WTC11 (cell line): ENCODE data around the gene SMPD1. TPM values are rescaled to one million over a fixed set of nuclear protein-coding genes. Genes with fewer than 3 reads are reported as not detected.

ENCODE experiments used
- ATAC-seq: fragments of 200-7000 bp; cut with Tn5 transposase; 2 replicates; pipeline ENCODE4 v1.10.0; 2021; ENCODE audit warnings: mild to moderate bottlenecking, moderate library complexity
- CTCF ChIA-PET: fragments of 300-600 bp; sonication (Branson Sonifier 250); formaldehyde crosslinking; loops from one replicate; lab custom pipeline; 2021; ENCODE audit warnings: antibody characterized with exemption; lab: Charles Lee
- POLR2A ChIA-PET: fragments of 350-600 bp; sonication (Branson Sonifier 250); formaldehyde crosslinking; loops from one replicate; lab custom pipeline; 2021; ENCODE audit warnings: antibody characterized with exemption; lab: Charles Lee
- DNase-seq: peaks from one replicate; pipeline ENCODE4 v3.0.0; 2021; ENCODE audit warnings: low spot score
- H3K27ac Mint-ChIP-seq: 2 replicates; pipeline ENCODE4 v1.8.0; 2021; ENCODE audit warnings: mixed read lengths
- H3K27me3 Mint-ChIP-seq: 2 replicates; pipeline ENCODE4 v1.8.0; 2021; ENCODE audit warnings: low read depth, mild to moderate bottlenecking, moderate library complexity, mixed read lengths
- H3K36me3 Mint-ChIP-seq: 2 replicates; pipeline ENCODE4 v1.8.0; 2021; ENCODE audit warnings: mixed read lengths
- H3K4me1 Mint-ChIP-seq: 2 replicates; pipeline ENCODE4 v1.8.0; 2022; ENCODE audit warnings: mixed read lengths
- H3K4me3 Mint-ChIP-seq: 2 replicates; pipeline ENCODE4 v1.8.0; 2021; ENCODE audit warnings: mild to moderate bottlenecking, moderate library complexity, mixed read lengths
- H3K9me3 Mint-ChIP-seq: 2 replicates; pipeline ENCODE4 v1.8.0; 2021; ENCODE audit warnings: mixed read lengths
- CREB1 ChIP-seq: sonication (generic); formaldehyde crosslinking; IDR thresholded peaks from 2 replicates; pipeline ENCODE4 v1.8.0; 2023; ENCODE audit warnings: mild to moderate bottlenecking, missing genetic modification reagents
- ELF4 ChIP-seq: sonication (generic); formaldehyde crosslinking; IDR thresholded peaks from 2 replicates; pipeline ENCODE4 v1.8.1; 2022; ENCODE audit warnings: low read depth, mild to moderate bottlenecking, moderate library complexity, missing genetic modification reagents
- ESRRA ChIP-seq: sonication (generic); formaldehyde crosslinking; IDR thresholded peaks from 2 replicates; pipeline ENCODE4 v1.8.1; 2022; ENCODE audit warnings: mild to moderate bottlenecking, missing genetic modification reagents, borderline replicate concordance
- FOXK1 ChIP-seq: sonication (generic); formaldehyde crosslinking; IDR thresholded peaks from 2 replicates; pipeline ENCODE4 v1.8.0; 2022; ENCODE audit warnings: mild to moderate bottlenecking, moderate library complexity, missing genetic modification reagents
- FOXP1 ChIP-seq: sonication (generic); formaldehyde crosslinking; IDR thresholded peaks from 2 replicates; pipeline ENCODE4 v1.8.0; 2022; ENCODE audit warnings: missing genetic modification reagents, mild to moderate bottlenecking, moderate library complexity, borderline replicate concordance
- GTF2I ChIP-seq: fragments of 250-450 bp; sonication (Bioruptor Pico); conservative IDR thresholded peaks from 2 replicates; pipeline ENCODE4 v1.4.0; 2021; ENCODE audit warnings: mild to moderate bottlenecking
- HMGA2 ChIP-seq: fragments of 250-450 bp; sonication (Bioruptor Pico); IDR thresholded peaks from 2 replicates; pipeline ENCODE4 v1.4.0; 2021; ENCODE audit warnings: mild to moderate bottlenecking, moderate library complexity
- JAZF1 ChIP-seq: fragments of 250-450 bp; sonication (Bioruptor Pico); IDR thresholded peaks from 2 replicates; pipeline ENCODE4 v1.9.0; 2021; ENCODE audit warnings: moderate library complexity, mild to moderate bottlenecking, inconsistent platforms
- NFATC4 ChIP-seq: fragments of 250-450 bp; sonication (Bioruptor Pico); IDR thresholded peaks from 2 replicates; pipeline ENCODE4 v1.9.0; 2021; ENCODE audit warnings: mild to moderate bottlenecking
- RELA ChIP-seq: sonication (generic); formaldehyde crosslinking; IDR thresholded peaks from 2 replicates; pipeline ENCODE4 v1.8.1; 2022; ENCODE audit warnings: missing genetic modification reagents, mild to moderate bottlenecking, borderline replicate concordance
- SMAD4 ChIP-seq: sonication (generic); formaldehyde crosslinking; IDR thresholded peaks from 2 replicates; pipeline ENCODE4 v1.8.0; 2022; ENCODE audit warnings: mild to moderate bottlenecking, missing genetic modification reagents
- ZNF138 ChIP-seq: sonication (generic); formaldehyde crosslinking; conservative IDR thresholded peaks from 2 replicates; pipeline ENCODE4 v1.8.1; 2022; ENCODE audit warnings: mild to moderate bottlenecking, moderate library complexity, missing genetic modification reagents
- ZNF416 ChIP-seq: fragments of 250-450 bp; sonication (Bioruptor Pico); IDR thresholded peaks from 2 replicates; pipeline ENCODE4 v1.9.0; 2021; ENCODE audit warnings: mild to moderate bottlenecking, inconsistent platforms
- total RNA-seq: library from RNA; stranded (reverse); gene quantifications from 3 replicates; pipeline ENCODE4 v1.2.3, GENCODE V29; 2021
- TF ChIP-seq, protein P1 (sequence below): sonication (generic); formaldehyde crosslinking; IDR thresholded peaks from 2 replicates; pipeline ENCODE4 v1.8.0; 2023; ENCODE audit warnings: missing genetic modification reagents, mild to moderate bottlenecking, borderline replicate concordance
- TF ChIP-seq, protein P2 (sequence below): sonication (generic); formaldehyde crosslinking; IDR thresholded peaks from 2 replicates; pipeline ENCODE4 v1.8.1; 2022; ENCODE audit warnings: low read depth, mild to moderate bottlenecking, moderate library complexity, missing genetic modification reagents, borderline replicate concordance
- TF ChIP-seq, protein P3 (sequence below): fragments of 250-450 bp; sonication (Bioruptor Pico); IDR thresholded peaks from 2 replicates; pipeline ENCODE4 v1.9.0; 2021; ENCODE audit warnings: mild to moderate bottlenecking
- TF ChIP-seq, protein P4 (sequence below): sonication (generic); formaldehyde crosslinking; conservative IDR thresholded peaks from 2 replicates; pipeline ENCODE4 v1.8.1; 2023; ENCODE audit warnings: mild to moderate bottlenecking, low read depth, missing genetic modification reagents, moderate library complexity
- TF ChIP-seq, protein P5 (sequence below): sonication (generic); formaldehyde crosslinking; IDR thresholded peaks from 2 replicates; pipeline ENCODE4 v1.8.1; 2023; ENCODE audit warnings: mild to moderate bottlenecking, missing genetic modification reagents, moderate library complexity
- TF ChIP-seq, protein P6 (sequence below): fragments of 250-450 bp; sonication (Bioruptor Pico); IDR thresholded peaks from 2 replicates; pipeline ENCODE4 v1.9.0; 2021; ENCODE audit warnings: moderate library complexity, mild to moderate bottlenecking, inconsistent platforms, borderline replicate concordance
- TF ChIP-seq, protein P7 (sequence below): sonication (generic); formaldehyde crosslinking; IDR thresholded peaks from 2 replicates; pipeline ENCODE4 v1.8.1; 2023; ENCODE audit warnings: mild to moderate bottlenecking, moderate library complexity, missing genetic modification reagents

SMPD1 gene
- total RNA-seq, 1 experiment from 2014 or later = 4.4 TPM

DNA sequence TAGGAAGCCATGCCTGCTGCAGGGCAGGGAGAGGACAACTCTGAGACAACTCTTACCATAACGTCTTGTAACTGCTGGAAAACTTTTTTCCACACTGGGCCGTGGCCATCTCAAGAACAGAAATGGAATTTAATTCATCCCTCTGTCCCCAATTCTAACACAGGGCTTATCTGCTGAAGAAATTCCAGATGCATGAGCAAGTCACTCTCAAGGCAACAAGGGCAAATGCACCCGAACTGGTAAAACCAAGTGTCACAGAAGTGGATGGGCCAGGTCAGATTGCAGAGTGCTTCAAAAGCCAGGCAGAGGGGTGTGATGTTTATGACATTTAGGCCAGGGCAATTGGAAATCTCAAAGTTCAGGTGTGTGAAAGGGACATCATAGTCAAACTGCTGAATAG, 7.4 kb downstream of the SMPD1 start (continued):
- TF ChIP-seq, protein P1, sequence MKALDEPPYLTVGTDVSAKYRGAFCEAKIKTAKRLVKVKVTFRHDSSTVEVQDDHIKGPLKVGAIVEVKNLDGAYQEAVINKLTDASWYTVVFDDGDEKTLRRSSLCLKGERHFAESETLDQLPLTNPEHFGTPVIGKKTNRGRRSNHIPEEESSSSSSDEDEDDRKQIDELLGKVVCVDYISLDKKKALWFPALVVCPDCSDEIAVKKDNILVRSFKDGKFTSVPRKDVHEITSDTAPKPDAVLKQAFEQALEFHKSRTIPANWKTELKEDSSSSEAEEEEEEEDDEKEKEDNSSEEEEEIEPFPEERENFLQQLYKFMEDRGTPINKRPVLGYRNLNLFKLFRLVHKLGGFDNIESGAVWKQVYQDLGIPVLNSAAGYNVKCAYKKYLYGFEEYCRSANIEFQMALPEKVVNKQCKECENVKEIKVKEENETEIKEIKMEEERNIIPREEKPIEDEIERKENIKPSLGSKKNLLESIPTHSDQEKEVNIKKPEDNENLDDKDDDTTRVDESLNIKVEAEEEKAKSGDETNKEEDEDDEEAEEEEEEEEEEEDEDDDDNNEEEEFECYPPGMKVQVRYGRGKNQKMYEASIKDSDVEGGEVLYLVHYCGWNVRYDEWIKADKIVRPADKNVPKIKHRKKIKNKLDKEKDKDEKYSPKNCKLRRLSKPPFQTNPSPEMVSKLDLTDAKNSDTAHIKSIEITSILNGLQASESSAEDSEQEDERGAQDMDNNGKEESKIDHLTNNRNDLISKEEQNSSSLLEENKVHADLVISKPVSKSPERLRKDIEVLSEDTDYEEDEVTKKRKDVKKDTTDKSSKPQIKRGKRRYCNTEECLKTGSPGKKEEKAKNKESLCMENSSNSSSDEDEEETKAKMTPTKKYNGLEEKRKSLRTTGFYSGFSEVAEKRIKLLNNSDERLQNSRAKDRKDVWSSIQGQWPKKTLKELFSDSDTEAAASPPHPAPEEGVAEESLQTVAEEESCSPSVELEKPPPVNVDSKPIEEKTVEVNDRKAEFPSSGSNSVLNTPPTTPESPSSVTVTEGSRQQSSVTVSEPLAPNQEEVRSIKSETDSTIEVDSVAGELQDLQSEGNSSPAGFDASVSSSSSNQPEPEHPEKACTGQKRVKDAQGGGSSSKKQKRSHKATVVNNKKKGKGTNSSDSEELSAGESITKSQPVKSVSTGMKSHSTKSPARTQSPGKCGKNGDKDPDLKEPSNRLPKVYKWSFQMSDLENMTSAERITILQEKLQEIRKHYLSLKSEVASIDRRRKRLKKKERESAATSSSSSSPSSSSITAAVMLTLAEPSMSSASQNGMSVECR = no peak
- no peak for TF ChIP-seq NFATC4
- TF ChIP-seq, protein P2, sequence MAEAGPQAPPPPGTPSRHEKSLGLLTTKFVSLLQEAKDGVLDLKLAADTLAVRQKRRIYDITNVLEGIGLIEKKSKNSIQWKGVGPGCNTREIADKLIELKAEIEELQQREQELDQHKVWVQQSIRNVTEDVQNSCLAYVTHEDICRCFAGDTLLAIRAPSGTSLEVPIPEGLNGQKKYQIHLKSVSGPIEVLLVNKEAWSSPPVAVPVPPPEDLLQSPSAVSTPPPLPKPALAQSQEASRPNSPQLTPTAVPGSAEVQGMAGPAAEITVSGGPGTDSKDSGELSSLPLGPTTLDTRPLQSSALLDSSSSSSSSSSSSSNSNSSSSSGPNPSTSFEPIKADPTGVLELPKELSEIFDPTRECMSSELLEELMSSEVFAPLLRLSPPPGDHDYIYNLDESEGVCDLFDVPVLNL = no peak
- TF ChIP-seq, protein P3, sequence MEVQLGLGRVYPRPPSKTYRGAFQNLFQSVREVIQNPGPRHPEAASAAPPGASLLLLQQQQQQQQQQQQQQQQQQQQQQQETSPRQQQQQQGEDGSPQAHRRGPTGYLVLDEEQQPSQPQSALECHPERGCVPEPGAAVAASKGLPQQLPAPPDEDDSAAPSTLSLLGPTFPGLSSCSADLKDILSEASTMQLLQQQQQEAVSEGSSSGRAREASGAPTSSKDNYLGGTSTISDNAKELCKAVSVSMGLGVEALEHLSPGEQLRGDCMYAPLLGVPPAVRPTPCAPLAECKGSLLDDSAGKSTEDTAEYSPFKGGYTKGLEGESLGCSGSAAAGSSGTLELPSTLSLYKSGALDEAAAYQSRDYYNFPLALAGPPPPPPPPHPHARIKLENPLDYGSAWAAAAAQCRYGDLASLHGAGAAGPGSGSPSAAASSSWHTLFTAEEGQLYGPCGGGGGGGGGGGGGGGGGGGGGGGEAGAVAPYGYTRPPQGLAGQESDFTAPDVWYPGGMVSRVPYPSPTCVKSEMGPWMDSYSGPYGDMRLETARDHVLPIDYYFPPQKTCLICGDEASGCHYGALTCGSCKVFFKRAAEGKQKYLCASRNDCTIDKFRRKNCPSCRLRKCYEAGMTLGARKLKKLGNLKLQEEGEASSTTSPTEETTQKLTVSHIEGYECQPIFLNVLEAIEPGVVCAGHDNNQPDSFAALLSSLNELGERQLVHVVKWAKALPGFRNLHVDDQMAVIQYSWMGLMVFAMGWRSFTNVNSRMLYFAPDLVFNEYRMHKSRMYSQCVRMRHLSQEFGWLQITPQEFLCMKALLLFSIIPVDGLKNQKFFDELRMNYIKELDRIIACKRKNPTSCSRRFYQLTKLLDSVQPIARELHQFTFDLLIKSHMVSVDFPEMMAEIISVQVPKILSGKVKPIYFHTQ = no peak

DNA sequence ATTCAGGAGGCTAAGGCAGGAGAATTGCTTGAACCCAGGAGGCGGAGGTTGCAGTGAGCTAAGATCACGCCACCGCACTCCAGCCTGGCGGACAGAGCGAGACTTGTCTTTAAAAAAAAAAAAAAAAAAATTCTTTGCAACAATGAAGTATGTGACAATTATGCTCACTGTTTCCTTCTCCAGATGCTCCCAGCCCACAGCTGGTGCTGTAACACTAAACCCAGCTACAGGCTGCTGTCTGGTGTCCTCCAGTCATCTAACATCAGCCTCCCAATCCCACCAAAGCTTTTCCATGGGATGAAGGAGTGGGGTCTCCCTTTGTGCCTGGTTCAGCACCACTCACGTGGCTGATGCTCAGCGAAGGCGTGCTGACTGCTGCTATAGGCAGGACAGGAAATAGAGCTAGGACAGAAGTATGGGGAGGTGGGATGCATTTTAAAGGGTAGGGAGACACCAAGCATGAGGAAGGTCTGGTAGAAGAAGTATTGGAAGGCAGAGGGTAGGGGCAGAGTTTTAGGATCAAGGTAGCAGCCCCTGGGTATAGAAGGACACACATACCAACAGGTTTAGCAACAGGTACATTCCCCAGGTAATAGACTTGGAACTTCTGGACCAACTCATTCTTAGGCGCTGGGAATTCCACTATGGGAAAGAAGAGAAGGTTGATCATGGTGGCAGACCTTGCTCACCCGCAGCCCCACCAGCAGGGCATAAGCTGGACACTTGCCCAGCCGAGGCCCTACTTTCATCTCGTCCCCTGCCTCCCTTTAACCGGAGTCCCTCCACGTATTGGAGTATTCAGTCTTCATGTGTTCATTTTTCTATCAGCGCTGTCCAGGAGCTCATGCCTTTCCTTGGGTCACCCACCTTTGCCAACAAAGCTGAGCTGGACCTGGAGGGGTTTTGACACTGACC, 10.4 kb downstream of the SMPD1 start:
- peaks cover 12% of the 10 kb centered on the region for H3K4me1 Mint-ChIP-seq
- no peaks in the 10 kb centered on the region for H3K9me3 Mint-ChIP-seq
- no peak overlapping the region for H3K4me3 Mint-ChIP-seq
- no peaks in the 10 kb centered on the region for H3K27me3 Mint-ChIP-seq
- POLR2A ChIA-PET = interaction anchor here (1.0 kb wide), 1 partner anchor 11 kb away, joined by 3 read pairs; the partner anchor contains the start of gene SMPD1
- no peak overlapping the region for H3K27ac Mint-ChIP-seq
- no peak for ATAC-seq
- CTCF ChIA-PET = interaction anchor here (1.0 to 1.1 kb wide), 2 partner anchors 21 to 43 kb away, joined by 3 read pairs; no protein-coding TSS in a partner anchor
- no peaks in the 10 kb centered on the region for H3K36me3 Mint-ChIP-seq
- TF ChIP-seq ELF4 (CRISPR knock-in tag) (no peak), ZNF138 (CRISPR knock-in tag) (no peak), FOXK1 (CRISPR knock-in tag) (no peak), RELA (no peak), JAZF1 (CRISPR knock-in tag) (no peak), HMGA2 (no peak), ESRRA (CRISPR knock-in tag) (no peak), CREB1 (CRISPR knock-in tag) (no peak), ZNF416 (no peak), GTF2I (CRISPR knock-in tag) (no peak), SMAD4 (no peak), FOXP1 (no peak)
- TF ChIP-seq, protein P4, sequence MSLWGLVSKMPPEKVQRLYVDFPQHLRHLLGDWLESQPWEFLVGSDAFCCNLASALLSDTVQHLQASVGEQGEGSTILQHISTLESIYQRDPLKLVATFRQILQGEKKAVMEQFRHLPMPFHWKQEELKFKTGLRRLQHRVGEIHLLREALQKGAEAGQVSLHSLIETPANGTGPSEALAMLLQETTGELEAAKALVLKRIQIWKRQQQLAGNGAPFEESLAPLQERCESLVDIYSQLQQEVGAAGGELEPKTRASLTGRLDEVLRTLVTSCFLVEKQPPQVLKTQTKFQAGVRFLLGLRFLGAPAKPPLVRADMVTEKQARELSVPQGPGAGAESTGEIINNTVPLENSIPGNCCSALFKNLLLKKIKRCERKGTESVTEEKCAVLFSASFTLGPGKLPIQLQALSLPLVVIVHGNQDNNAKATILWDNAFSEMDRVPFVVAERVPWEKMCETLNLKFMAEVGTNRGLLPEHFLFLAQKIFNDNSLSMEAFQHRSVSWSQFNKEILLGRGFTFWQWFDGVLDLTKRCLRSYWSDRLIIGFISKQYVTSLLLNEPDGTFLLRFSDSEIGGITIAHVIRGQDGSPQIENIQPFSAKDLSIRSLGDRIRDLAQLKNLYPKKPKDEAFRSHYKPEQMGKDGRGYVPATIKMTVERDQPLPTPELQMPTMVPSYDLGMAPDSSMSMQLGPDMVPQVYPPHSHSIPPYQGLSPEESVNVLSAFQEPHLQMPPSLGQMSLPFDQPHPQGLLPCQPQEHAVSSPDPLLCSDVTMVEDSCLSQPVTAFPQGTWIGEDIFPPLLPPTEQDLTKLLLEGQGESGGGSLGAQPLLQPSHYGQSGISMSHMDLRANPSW = no peak
- TF ChIP-seq, protein P5, sequence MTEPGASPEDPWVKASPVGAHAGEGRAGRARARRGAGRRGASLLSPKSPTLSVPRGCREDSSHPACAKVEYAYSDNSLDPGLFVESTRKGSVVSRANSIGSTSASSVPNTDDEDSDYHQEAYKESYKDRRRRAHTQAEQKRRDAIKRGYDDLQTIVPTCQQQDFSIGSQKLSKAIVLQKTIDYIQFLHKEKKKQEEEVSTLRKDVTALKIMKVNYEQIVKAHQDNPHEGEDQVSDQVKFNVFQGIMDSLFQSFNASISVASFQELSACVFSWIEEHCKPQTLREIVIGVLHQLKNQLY (CRISPR knock-in tag) = no peak
- TF ChIP-seq, protein P6, sequence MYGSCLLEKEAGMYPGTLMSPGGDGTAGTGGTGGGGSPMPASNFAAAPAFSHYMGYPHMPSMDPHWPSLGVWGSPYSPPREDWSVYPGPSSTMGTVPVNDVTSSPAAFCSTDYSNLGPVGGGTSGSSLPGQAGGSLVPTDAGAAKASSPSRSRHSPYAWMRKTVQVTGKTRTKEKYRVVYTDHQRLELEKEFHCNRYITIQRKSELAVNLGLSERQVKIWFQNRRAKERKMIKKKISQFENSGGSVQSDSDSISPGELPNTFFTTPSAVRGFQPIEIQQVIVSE (CRISPR knock-in tag) = no peak
- TF ChIP-seq, protein P7, sequence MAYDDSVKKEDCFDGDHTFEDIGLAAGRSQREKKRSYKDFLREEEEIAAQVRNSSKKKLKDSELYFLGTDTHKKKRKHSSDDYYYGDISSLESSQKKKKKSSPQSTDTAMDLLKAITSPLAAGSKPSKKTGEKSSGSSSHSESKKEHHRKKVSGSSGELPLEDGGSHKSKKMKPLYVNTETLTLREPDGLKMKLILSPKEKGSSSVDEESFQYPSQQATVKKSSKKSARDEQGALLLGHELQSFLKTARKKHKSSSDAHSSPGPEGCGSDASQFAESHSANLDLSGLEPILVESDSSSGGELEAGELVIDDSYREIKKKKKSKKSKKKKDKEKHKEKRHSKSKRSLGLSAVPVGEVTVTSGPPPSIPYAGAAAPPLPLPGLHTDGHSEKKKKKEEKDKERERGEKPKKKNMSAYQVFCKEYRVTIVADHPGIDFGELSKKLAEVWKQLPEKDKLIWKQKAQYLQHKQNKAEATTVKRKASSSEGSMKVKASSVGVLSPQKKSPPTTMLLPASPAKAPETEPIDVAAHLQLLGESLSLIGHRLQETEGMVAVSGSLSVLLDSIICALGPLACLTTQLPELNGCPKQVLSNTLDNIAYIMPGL = no peak
- TF ChIP-seq, all 79 proteins: peak for 0
- no peak for DNase-seq
